ENCODE results near the gene TREML1.
"Not testable (repeated sequence)": the region's sequence is repeated elsewhere in the genome, so short reads cannot be mapped to it uniquely, and the experiment has no call there.

The TREML1 gene

GRCh38 chr6:41122373-41122772 lies 31.8 kb downstream of the TREML1 start:
- H3K4me3 ChIP-seq (ENCODE audit: low read depth, low read length), result no peak overlapping the region
- TF ChIP-seq CTCF (IDR thresholded peaks at IDR 0.05; ENCODE audit: low read depth, low read length), result no peak

DNA sequence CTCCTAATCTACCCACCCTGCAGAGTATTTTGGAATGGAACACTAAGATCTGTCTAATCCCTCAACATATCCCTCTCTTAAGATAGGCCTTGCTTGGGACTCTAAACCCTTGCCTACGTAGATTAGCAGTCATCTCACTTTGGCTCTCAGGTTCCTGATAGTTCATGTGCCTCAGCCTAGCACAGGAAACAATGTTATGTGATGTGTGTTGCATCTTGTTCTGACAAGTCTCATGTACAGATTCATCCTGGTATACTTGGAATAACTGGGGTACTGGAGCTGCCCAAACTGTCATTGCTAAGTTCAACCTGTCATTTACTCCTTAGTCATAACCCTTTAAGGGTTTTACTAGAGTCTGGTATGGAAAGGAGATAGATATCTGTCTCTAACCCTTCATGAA lies 34.1 kb downstream of the TREML1 start:
- no peak overlapping the region for H3K4me3 ChIP-seq (ENCODE audit: low read depth, low read length)
- no peak for TF ChIP-seq CTCF (IDR thresholded peaks at IDR 0.05; ENCODE audit: low read depth, low read length)

DNA sequence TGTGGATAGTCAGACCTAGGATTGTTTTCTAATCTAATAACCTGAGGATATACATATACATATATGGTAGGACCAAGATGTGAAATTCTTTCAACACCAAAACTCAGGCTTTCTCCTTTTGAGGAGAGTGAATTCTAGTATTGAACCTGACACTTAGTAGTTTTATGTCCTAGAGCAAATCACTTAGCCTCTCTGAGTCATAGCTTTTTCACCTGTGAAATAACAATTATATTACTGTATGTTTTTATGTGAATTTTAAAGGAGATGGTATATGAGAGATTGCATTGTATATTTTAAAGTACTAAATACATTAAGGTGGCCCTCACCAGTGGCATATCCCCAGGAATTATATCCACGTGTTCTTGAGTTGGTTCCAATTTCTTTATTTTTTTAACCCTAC lies 34.6 kb downstream of the TREML1 start:
- H3K4me3 ChIP-seq (ENCODE audit: low read depth, low read length), result no peak overlapping the region
- no peak for TF ChIP-seq CTCF (IDR thresholded peaks at IDR 0.05; ENCODE audit: low read depth, low read length)

GRCh38 chr6:41115027-41115426 lies 39.1 kb downstream of the TREML1 start:
- H3K4me3 ChIP-seq (ENCODE audit: low read depth, low read length), result not testable (repeated sequence)

GRCh38 chr6:41111017-41111416 lies 43.1 kb downstream of the TREML1 start:
- no peak for TF ChIP-seq CTCF (IDR thresholded peaks at IDR 0.05; ENCODE audit: low read depth, low read length)
- no peak overlapping the region for H3K4me3 ChIP-seq (ENCODE audit: low read depth, low read length)

DNA sequence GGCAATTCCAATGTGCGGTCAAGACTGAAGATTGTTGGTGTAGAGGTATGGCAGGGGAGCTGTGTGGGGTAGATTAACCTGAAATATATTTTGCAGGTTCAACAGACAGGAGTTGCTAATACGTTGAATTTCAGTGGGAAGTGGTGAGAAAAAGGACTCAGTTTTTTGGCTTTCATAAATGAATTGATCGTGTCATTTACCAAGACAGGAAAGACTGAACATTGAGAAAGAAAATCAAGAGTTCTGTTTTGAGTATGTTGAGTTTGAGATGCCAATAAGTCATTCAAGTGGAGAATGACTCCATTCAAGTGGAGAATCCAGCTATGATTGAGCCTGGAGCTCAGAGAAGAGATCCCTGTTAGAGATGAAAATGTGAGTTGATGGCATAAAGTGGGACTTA lies 50.3 kb downstream of the TREML1 start:
- TF ChIP-seq CTCF (IDR thresholded peaks at IDR 0.05; ENCODE audit: low read depth, low read length), result no peak
- H3K4me3 ChIP-seq (ENCODE audit: low read depth, low read length), result no peak overlapping the region

DNA sequence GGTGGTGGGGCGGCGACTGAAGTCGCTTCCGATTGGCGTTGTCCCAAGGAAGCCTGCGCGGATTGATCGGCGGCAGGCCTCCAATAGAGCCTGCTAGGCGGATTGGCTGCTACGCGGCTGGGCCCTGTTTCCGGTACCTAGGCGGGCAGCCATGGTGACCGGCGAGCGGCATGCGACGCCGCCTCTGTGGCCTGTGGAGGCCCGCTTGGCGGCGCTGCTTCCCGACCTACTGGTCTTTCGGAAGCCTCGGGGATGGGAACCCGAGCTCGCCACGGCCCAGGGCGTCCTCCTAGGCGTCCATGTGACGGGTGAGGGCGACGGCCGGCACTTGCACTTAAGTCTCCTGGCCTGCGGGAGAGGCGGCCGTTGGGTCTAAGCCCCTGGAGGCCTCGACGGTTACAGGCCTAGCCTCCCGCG lies 53.3 kb downstream of the TREML1 start:
- no peak for TF ChIP-seq CTCF (IDR thresholded peaks at IDR 0.05; ENCODE audit: low read depth, low read length)

More for the DNA sequence above, 53.3 kb downstream of the TREML1 start:
- H3K4me3 ChIP-seq (ENCODE audit: low read depth, low read length), result no peak overlapping the region
